SK-N-MC (cell line): ENCODE measurements around the gene NANOS2.
"Not testable (repeated sequence)": the region's sequence is repeated elsewhere in the genome, so short reads cannot be mapped to it uniquely, and the experiment has no call there.

Experiments used
- EZH2 ChIP-seq: fragments of 200-600 bp; sonication (generic); IDR thresholded peaks from one replicate; pipeline ENCODE4 v1.6.1; 2017; ENCODE audit warnings: antibody characterized with exemption
- FOXP2 ChIP-seq: optimal IDR thresholded peaks from 2 replicates; pipeline ENCODE3; 2011; ENCODE audit warnings: mild to moderate bottlenecking, moderate library complexity; ENCODE audit not compliant: insufficient read depth; ENCODE audit errors: extremely low read length, control extremely low read depth
- POLR2AphosphoS5 ChIP-seq: IDR thresholded peaks from 2 replicates; pipeline ENCODE4 v1.6.1; 2012; ENCODE audit warnings: mild to moderate bottlenecking, low read depth, low read length, borderline replicate concordance

DNA sequence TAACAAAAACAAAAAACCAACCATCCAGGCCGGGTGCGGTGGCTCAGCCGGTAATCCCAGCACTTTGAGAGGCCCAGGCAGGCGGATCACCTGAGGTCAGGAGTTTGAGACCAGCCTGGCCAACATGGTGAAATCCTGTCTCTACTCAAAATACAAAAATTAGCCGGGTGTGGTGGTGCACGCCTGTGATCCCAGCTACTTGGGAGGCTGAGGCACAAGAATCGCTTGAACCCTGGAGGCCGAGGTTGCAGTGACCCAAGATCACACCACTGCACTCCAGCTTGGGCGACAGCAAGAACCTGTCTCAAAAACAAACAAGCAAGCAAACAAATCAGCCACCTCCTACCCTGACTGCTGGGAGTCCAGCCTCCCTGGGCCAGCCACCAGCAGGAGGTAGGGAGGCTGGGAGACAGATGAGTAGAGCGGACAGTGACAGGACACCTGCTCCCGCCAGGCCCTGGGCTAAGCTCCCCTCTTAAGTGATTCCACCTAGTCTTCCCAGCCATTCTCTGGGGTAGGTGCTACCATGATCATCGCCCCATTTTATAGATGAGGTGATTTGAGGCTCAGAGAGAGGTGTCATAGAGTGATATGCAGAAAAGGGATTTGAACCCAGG, 18.5 kb downstream of the NANOS2 start:
- not testable (repeated sequence) for TF ChIP-seq EZH2, POLR2AphosphoS5, FOXP2
